Stimulated activated CD8-positive, alpha-beta memory T cell treated with anti-CD3 and anti-CD28 coated beads, Interleukin-2, amount 100 ng/mL, for 1 hour (primary cell): ENCODE measurements around the gene ZNF408.
"Not testable (repeated sequence)": the region's sequence is repeated elsewhere in the genome, so short reads cannot be mapped to it uniquely, and the experiment has no call there.

Experiments
- DNase-seq, 2 donors: peaks; one replicate each; pipeline ENCODE4 v3.0.0-alpha.2; 2020; ENCODE audit warnings: low read depth in 2 of 2

Gene ZNF408

DNA sequence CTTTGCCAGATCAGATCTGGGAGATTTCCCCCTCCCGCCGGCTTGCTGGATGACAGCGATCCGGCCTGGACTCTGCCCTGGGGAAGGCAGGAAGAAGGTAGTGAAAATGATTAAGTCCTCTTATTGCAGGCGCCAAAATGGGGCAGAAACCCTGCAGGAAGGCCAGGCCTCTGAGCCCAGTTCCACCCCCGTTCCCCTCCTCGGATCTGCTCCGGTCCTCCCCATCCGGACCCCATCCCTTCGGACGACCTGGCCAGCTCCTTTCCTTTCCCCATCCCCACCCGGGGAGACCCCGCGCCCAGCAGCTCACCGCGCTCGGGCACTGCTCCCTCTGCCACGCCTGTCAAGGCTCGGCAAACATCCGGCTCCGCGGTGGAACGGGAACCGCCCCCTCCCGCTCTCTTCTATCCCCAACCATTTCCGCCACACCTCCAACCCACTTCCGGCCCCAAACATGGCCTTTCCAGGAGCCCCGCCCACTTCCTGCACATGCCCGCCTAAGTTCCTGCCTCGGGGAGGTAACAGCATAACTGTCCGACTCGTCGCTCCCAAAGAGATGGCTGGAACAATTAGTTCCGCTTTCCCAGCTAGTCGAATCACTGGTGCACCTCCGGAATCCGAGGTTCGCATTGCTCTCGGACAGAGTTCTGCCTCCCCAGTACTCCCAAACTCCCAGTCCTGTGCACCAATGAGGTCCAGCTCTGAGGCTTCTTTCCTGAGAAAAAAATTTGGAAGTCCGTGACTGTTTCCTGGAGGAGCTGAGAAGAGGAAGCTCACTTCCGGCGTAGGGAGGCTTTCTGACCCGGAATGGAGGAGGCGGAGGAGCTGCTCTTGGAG is at the start of gene ZNF408, which contains the start of gene ARHGAP1:
ZNF408 (plus strand) TSS at position 791 of the 837 bp plus-strand sequence; CDS start at position 808, 17 bp downstream.
ARHGAP1 (minus strand) TSS at position 379 of the 837 bp plus-strand sequence. CDS start 4,512 bp downstream, outside the sequence.
- peak; percentile 98 to 99 for DNase-seq

- DNase-seq, result no peak
These were observed 45.2 kb upstream of the ZNF408 start for GRCh38 chr11:46655631-46656030.

- DNase-seq, result no peak
These were observed 43.6 kb upstream of the ZNF408 start for GRCh38 chr11:46657186-46657585.

- DNase-seq, result no peak
These were observed 42.6 kb upstream of the ZNF408 start for GRCh38 chr11:46658259-46658658.

DNA sequence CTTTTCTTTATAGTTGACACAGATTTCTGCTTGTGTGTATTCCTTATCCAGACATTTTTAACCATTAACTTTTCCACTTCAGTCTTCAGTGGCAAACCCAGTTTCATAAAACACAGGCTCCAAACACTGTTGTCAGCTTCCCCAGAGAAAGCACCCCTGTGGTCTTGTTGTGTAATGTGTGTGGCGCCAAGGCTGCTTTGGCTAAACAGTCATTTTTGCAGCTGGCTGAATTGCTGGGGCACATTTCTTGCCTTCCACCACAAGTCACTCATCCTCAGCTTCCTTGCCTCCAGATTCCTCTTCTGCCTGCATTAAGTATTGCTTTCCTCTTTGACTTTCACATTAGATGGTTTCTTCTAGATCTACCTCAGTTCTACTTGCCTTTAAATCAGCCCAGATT is 40.9 kb upstream of the ZNF408 start:
- DNase-seq, result no peak

DNA sequence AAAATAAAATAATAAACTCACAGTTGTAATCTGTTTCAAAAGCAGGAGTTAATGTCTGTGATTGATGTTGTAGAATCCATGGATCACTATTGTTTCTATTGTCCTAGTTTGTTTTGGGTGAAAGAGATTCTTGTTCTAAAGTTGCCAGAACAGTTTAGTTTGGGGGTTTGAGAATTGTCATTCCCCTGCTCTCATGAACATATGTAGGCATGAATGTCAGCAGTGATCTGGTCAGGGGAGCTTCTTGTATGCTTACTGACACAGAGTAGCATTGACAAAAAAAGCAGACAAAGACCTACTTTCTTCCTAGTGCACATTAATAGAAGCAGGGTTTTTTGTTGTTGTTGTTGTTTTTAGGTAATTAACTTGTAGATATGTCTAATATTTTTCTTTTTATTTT is 39.0 kb upstream of the ZNF408 start:
- DNase-seq, result no peak

- no peak for DNase-seq
These were observed 38.5 kb upstream of the ZNF408 start for GRCh38 chr11:46662366-46662765.

- DNase-seq, result no peak
These were observed 37.4 kb upstream of the ZNF408 start for GRCh38 chr11:46663277-46663940.

GRCh38 chr11:46664612-46665011 is 36.2 kb upstream of the ZNF408 start:
- no peak for DNase-seq

DNA sequence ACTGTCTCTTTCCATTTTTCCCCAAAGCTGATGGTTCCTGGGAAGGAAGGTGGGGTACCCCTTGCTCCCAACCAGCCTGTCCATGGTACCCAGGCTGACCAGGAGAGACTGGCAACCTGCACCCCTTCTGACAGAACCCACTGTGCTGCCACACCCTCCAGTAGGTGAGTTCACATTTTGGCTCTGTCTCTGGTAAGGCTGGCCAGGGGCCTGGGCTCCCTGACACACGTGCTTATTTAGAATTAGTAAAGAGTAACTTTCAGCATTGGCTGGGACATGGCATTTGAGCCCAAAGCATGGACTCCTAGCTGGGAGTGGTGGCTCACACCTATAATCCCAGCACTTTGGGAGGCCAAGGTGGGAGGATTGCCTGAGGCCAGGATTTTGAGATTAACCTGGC is 35.5 kb upstream of the ZNF408 start:
- DNase-seq, result no peak

GRCh38 chr11:46666516-46666915 is 34.3 kb upstream of the ZNF408 start:
- DNase-seq, result no peak

- DNase-seq, result no peak
These were observed 33.8 kb upstream of the ZNF408 start for GRCh38 chr11:46667043-46667481.

DNA sequence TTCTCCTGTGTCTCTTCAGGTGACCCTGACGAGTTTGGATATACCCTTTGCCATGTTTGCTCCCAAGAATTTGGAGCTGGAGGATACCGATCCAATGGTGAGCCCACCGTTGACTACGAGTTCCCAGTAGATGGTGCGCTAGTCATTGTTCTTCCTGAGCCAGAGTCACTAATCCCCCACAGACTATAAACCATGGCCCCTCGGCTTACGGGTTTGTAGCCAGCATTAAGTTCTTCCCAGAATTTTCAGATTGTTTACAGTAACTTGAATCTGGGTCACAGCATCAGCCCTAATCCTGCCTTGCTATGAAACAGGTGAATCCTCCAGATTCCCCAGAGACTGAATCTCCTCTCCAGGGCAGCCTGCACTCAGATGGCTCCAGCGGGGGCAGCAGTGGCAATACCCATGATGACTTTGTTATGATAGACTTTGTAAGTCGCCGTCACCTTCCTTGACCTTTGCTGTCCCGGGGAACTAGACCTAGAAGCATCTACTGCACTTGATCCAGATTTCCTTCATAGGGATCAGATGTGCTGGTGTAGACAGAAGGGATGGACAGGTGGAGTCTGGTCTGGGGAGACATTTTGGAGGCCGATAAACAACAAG is 32.2 kb upstream of the ZNF408 start:
- no peak for DNase-seq

DNA sequence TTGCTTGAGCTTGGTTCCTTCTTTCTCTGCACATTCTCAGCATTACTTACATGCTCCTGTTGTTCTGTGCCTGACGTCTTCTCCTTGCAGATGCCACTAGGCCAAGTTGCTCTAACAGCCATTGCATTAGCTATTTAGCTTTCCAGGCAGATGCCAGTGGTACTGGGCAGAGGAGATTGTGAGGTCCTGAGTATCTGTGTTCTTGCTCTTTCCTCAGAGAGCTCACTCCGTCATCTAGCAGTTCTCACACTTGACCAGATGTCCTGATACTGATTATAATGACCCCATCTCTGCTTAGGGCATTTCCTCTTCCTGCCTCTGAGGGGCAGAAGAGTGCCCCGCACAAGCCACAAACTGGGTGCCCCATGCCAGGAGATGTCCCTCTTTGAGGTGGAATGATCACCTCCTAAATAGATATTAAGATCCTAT is 31.1 kb upstream of the ZNF408 start:
- no peak for DNase-seq

DNA sequence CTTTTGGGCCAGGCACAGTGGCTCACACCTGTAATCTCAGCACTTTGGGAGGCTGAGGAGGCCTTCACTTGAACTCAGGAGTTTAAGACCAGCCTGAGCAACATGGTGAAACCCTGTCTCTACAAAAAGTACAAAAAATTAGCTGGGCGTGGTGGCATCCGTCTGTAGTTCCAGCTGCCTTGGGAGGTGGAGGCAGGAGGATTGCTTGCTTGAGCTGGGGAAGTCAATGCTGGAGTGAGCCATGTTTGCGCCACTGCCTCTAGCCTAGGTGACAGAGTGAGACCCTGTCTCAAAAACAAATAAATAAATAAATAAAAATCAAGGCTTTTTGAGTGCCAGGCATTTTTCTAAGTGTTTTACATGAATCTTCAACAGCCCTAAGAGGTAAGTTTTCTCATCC is 30.3 kb upstream of the ZNF408 start:
- DNase-seq, result not testable (repeated sequence)

DNA sequence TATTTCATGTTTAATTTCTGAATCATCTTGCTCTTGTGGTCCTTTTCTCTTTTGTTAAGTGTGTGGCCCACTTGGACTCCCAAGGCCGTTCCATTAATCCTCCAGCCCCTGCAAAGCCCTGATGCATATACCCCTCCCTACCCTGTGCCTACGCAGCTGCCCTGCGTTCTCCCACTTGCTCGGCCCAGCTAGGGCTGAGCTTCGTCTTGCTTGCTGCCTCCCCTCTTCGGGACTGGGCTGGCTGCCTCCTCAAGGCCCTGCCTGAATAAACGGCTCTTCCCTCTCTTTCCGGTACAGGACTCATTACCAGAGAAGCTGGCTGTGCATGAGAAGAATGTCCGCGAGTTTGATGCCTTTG is 28.9 kb upstream of the ZNF408 start:
- no peak for DNase-seq

DNA sequence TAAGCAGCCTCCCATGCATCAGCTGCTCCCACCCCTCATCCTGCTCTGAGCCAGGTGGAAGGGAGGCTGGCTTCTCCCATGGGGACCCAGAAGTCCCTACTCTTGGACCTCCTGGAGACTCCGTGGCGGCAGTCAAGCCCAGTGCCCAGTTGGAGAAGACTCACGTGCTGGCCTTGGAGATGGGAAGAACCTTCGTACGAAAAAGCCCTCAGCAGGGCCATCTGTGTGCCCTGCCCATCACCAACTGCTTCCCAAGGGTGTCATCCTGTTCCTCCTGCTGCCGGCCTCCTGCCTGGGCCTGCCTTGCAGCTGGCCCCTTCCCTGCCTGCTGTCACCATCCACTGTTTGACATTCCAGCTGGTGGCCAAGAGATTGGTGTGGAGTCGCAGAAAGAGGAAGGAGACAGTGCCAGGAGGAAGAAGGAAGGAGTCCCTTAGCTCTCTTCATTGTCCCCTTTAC is 28.4 kb upstream of the ZNF408 start:
- no peak for DNase-seq

GRCh38 chr11:46673713-46674462 is 26.9 kb upstream of the ZNF408 start:
- no peak for DNase-seq

DNA sequence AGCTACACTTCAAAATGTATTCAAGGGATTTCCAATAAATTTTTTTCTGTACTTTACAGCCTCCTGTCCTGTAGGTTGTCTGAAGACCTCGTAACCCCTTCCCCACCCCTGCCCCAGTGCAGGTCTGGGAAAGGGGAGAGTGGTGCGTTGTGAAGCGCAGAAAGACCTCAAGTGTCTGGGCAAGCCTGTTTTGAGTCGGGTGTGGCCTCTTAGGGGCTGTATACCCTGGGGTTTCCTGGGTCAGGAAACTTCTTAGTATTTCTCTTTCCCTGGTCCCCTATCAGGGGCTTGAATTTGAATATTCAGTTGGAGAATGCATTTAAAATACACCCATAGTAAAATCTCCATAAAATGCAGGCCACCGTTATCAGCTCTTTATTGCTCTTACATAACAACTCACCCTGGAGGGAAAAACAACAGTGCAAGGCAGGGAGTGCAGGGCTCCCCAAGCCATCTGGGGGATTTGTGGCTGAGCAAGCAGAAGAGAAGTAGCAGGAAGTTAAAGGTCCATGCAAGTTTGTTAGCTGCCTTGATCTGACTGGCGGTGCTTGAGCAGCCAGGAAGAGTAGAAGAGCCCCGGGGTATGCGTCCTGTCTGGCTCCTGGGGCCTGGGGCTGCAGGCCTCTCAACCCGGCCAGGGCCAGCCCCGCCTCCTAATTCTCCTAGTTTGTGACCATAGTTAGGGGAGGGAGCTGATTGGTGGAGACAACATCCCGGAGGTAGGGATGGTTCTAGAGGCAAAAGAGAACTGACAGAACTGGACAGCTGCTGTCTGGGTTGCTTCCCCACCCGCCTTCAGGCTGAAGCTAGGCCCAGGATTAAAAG is 26.2 kb upstream of the ZNF408 start:
- DNase-seq, result no peak

GRCh38 chr11:46675288-46675851 is 25.5 kb upstream of the ZNF408 start:
- no peak for DNase-seq

DNA sequence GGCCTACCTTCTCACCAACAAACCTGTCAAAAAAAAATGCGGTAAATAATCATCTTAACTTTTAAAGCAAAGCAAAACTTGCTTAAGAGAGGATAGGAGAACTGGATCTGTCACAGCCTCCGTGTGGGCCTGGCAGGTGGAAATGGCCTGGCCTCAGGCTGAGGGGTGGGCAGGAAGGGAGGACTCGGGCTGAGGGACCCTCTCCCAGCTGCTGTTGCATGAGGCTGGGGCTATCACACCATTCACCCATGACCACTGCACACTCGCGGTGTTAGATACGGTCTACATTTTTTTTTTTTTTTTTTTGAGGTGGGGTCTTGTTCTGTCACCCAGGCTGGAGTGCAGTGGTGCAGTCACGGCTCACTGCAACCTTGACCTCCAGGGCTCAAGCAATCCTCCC is 24.9 kb upstream of the ZNF408 start:
- DNase-seq, result no peak
